ENCODE results near the gene SETD2.
"Not testable (repeated sequence)": the region's sequence is repeated elsewhere in the genome, so short reads cannot be mapped to it uniquely, and the experiment has no call there.

SETD2 gene

GRCh38 chr3:47164007-47164881, at the start of gene SETD2:
Gene SETD2 (minus strand): TSS chr3:47164113. CDS start chr3:47163924, 189 bp downstream.
- DNase-seq (ENCODE audit: low read depth), result peak; percentile 79

- DNase-seq (ENCODE audit: low read depth), result no peak
These were observed 47.0 kb upstream of the SETD2 start for GRCh38 chr3:47210863-47211405.

GRCh38 chr3:47206022-47206421, 42.1 kb upstream of the SETD2 start:
- not testable (repeated sequence) for DNase-seq (ENCODE audit: low read depth)

GRCh38 chr3:47204875-47205274, 41.0 kb upstream of the SETD2 start:
- DNase-seq (ENCODE audit: low read depth), result no peak

GRCh38 chr3:47202542-47202941, 38.6 kb upstream of the SETD2 start:
- DNase-seq (ENCODE audit: low read depth), result no peak

GRCh38 chr3:47197287-47197686, 33.4 kb upstream of the SETD2 start:
- DNase-seq (ENCODE audit: low read depth), result no peak

- no peak for DNase-seq (ENCODE audit: low read depth)
These were observed 31.1 kb upstream of the SETD2 start for GRCh38 chr3:47194994-47195393.

- DNase-seq (ENCODE audit: low read depth), result no peak
These were observed 30.3 kb upstream of the SETD2 start for GRCh38 chr3:47193871-47194859.

GRCh38 chr3:47186285-47186684, 22.4 kb upstream of the SETD2 start:
- no peak for DNase-seq (ENCODE audit: low read depth)

GRCh38 chr3:47181685-47182084, 17.8 kb upstream of the SETD2 start:
- DNase-seq (ENCODE audit: low read depth), result not testable (repeated sequence)

GRCh38 chr3:47180011-47180410, 16.1 kb upstream of the SETD2 start:
- not testable (repeated sequence) for DNase-seq (ENCODE audit: low read depth)

GRCh38 chr3:47176582-47176981, 12.7 kb upstream of the SETD2 start:
- DNase-seq (ENCODE audit: low read depth), result no peak

GRCh38 chr3:47163169-47164006, 525 bp downstream of the SETD2 start:
- peak; percentile 35 for DNase-seq (ENCODE audit: low read depth)

GRCh38 chr3:47162697-47163168, 1.2 kb downstream of the SETD2 start:
- peak; percentile 7 for DNase-seq (ENCODE audit: low read depth)

- DNase-seq (ENCODE audit: low read depth), result no peak
These were observed 1.8 kb downstream of the SETD2 start for GRCh38 chr3:47161983-47162696.

GRCh38 chr3:47159820-47160219, 4.1 kb downstream of the SETD2 start:
- DNase-seq (ENCODE audit: low read depth), result no peak

- no peak for DNase-seq (ENCODE audit: low read depth)
These were observed 5.7 kb downstream of the SETD2 start for GRCh38 chr3:47158208-47158607.

GRCh38 chr3:47156396-47156795, 7.5 kb downstream of the SETD2 start:
- DNase-seq (ENCODE audit: low read depth), result no peak

- no peak for DNase-seq (ENCODE audit: low read depth)
These were observed 11.3 kb downstream of the SETD2 start for GRCh38 chr3:47152578-47152977.

GRCh38 chr3:47151836-47152235, 12.1 kb downstream of the SETD2 start:
- DNase-seq (ENCODE audit: low read depth), result no peak
